B cell (primary cell): ENCODE data around the gene EYA3. TPM values are rescaled to one million over a fixed set of nuclear protein-coding genes. Genes with fewer than 3 reads are reported as not detected.

Source experiments
- ATAC-seq: fragments of 200-7000 bp; cut with Tn5 transposase; one replicate; pipeline ENCODE4 v1.10.0; 2021; ENCODE audit warnings: low read depth, mild to moderate bottlenecking, moderate number of reproducible peaks, moderate library complexity
- CTCF ChIA-PET: fragments of 350-600 bp; sonication (Branson Sonifier 250); formaldehyde crosslinking; loops from one replicate; lab custom pipeline; 2021; ENCODE audit warnings: antibody characterized with exemption, inconsistent platforms; lab: Charles Lee
- POLR2A ChIA-PET: fragments of 350-600 bp; sonication (Branson Sonifier 250); formaldehyde crosslinking; loops from one replicate; lab custom pipeline; 2021; ENCODE audit warnings: antibody characterized with exemption; lab: Charles Lee
- DNase-seq: peaks from one replicate; pipeline ENCODE4 v3.0.0; 2013
- H2AFZ ChIP-seq: 2 replicates; pipeline ENCODE4 v1.6.1; 2012; ENCODE audit warnings: mild to moderate bottlenecking, low read depth, low read length; ENCODE audit not compliant: insufficient read depth, poor library complexity, severe bottlenecking
- H3K27ac ChIP-seq, 2 donors: 1 replicate in 1 of 2; 2 replicates in 1 of 2; pipeline ENCODE4 v1.5.1; 2012 to 2013; ENCODE audit warnings: low read length in 2 of 2, mild to moderate bottlenecking in 2 of 2, moderate library complexity in 1 of 2
- H3K27me3 ChIP-seq, 4 experiments: fragments of 200-600 bp in 1 of 4; sonication (generic) in 1 of 4; replicated peaks in 1 of 4; 1 replicate in 2 of 4; 2 replicates in 2 of 4; pipeline versions ENCODE4 v1.6.1 to v1.7.0; 2013 to 2016; ENCODE audit warnings: low read length in 3 of 4, mild to moderate bottlenecking in 2 of 4, mixed read lengths in 1 of 4, moderate library complexity in 1 of 4; ENCODE audit not compliant: insufficient read depth in 4 of 4, control insufficient read depth in 3 of 4; ENCODE audit errors: control extremely low read depth in 1 of 4
- H3K36me3 ChIP-seq, 2 experiments: replicated peaks in 1 of 2; 1 replicate in 1 of 2; 2 replicates in 1 of 2; pipeline versions ENCODE4 v1.6.1 to v1.7.1; 2013; ENCODE audit warnings: low read length in 1 of 2; ENCODE audit not compliant: insufficient read depth in 2 of 2, control insufficient read depth in 1 of 2; ENCODE audit errors: control extremely low read depth in 1 of 2, extremely low read depth in 1 of 2
- H3K4me1 ChIP-seq, 2 donors: fragments of 200-600 bp in 1 of 2; sonication (generic) in 1 of 2; 1 replicate in 1 of 2; 2 replicates in 1 of 2; pipeline versions ENCODE4 v1.5.1 to v1.6.1; 2013 to 2017; ENCODE audit warnings: low read length in 2 of 2; ENCODE audit not compliant: control insufficient read depth in 2 of 2, insufficient read depth in 2 of 2
- H3K4me2 ChIP-seq: replicated peaks from 2 replicates; pipeline ENCODE3; 2012; ENCODE audit warnings: mild to moderate bottlenecking, low read depth, low read length; ENCODE audit not compliant: poor library complexity, severe bottlenecking
- H3K4me3 ChIP-seq, 5 experiments: fragments of 200-600 bp in 1 of 5; sonication (generic) in 1 of 5; 1 replicate in 3 of 5; 2 replicates in 2 of 5; pipeline versions ENCODE4 v1.5.1 to v1.7.0; 2011 to 2016; ENCODE audit warnings: low read length in 4 of 5, mild to moderate bottlenecking in 4 of 5, low read depth in 2 of 5, control low read depth in 1 of 5, moderate library complexity in 1 of 5; ENCODE audit not compliant: insufficient read depth in 1 of 5; ENCODE audit errors: control extremely low read depth in 1 of 5, extremely low read depth in 1 of 5
- H3K79me2 ChIP-seq: fragments of 200-600 bp; sonication (generic); one replicate; pipeline ENCODE4 v1.6.0; 2016; ENCODE audit warnings: low read length; ENCODE audit not compliant: control insufficient read depth, insufficient read depth
- H3K9ac ChIP-seq: fragments of 200-600 bp; sonication (generic); 2 replicates; pipeline ENCODE4 v1.6.1; 2017; ENCODE audit warnings: mild to moderate bottlenecking, low read length, moderate library complexity
- H3K9me3 ChIP-seq, 3 donors: one replicate each; pipeline versions ENCODE4 v1.6.1 to v1.7.1; 2013; ENCODE audit warnings: low read length in 2 of 3; ENCODE audit not compliant: control insufficient read depth in 2 of 3, insufficient read depth in 1 of 3; ENCODE audit errors: control extremely low read depth in 1 of 3
- H4K20me1 ChIP-seq: 2 replicates; pipeline ENCODE4 v1.6.0; 2012; ENCODE audit warnings: mild to moderate bottlenecking, low read length; ENCODE audit not compliant: insufficient read depth, control insufficient read depth, poor library complexity, severe bottlenecking
- H3K27ac Mint-ChIP-seq: one replicate; pipeline ENCODE4 v1.8.0; 2021; ENCODE audit warnings: mixed read lengths
- H3K27me3 Mint-ChIP-seq: one replicate; pipeline ENCODE4 v1.8.0; 2021; ENCODE audit warnings: mixed read lengths
- H3K4me1 Mint-ChIP-seq: one replicate; pipeline ENCODE4 v1.8.0; 2021; ENCODE audit warnings: mixed read lengths
- H3K4me3 Mint-ChIP-seq: one replicate; pipeline ENCODE4 v1.8.0; 2021; ENCODE audit warnings: mixed read lengths
- H3K9me3 Mint-ChIP-seq: one replicate; pipeline ENCODE4 v1.8.0; 2022; ENCODE audit warnings: mixed read lengths; ENCODE audit not compliant: insufficient read depth
- CTCF ChIP-seq: fragments of 200-600 bp; IDR thresholded peaks from one replicate; pipeline ENCODE4 v1.8.0; 2022; ENCODE audit warnings: antibody characterized with exemption, mild to moderate bottlenecking
- EZH2 ChIP-seq: IDR thresholded peaks from 2 replicates; pipeline ENCODE4 v1.6.1; 2012; ENCODE audit warnings: borderline replicate concordance, low read depth, mild to moderate bottlenecking, moderate library complexity, low read length; ENCODE audit not compliant: insufficient read depth, poor library complexity, severe bottlenecking
- WGBS: methylation state at CpG from one replicate; pipeline ENCODE4 v1.1.5; 2013; ENCODE audit warnings: missing lambda C conversion rate; ENCODE audit not compliant: insufficient coverage; 5-methylcytosine and 5-hydroxymethylcytosine counted together
- intact Hi-C: fragments of 100-400 bp; cut with micrococcal nuclease; formaldehyde crosslinking; loops from one replicate; pipeline ENCODE4 v1.10.0; 2022
- polyA plus RNA-seq: library from polyadenylated mRNA; depleted of rRNA; stranded (reverse); fragments of >200 nt; gene quantifications from 2 replicates; pipeline ENCODE4 v1.2.3, GENCODE V29; 2012
- total RNA-seq, 2 donors: library from RNA; stranded (reverse); fragments of 120-200 nt in 1 of 2; gene quantifications; 1 replicate in 1 of 2; 2 replicates in 1 of 2; pipeline versions ENCODE4 v1.2.3 to v1.2.4, GENCODE V29; 2013 to 2022

The EYA3 gene
- total and polyA plus RNA-seq, 2 donors (not counting 1 experiment from before 2014, with no cell fraction given): 14.1 to 31.3 TPM

DNA sequence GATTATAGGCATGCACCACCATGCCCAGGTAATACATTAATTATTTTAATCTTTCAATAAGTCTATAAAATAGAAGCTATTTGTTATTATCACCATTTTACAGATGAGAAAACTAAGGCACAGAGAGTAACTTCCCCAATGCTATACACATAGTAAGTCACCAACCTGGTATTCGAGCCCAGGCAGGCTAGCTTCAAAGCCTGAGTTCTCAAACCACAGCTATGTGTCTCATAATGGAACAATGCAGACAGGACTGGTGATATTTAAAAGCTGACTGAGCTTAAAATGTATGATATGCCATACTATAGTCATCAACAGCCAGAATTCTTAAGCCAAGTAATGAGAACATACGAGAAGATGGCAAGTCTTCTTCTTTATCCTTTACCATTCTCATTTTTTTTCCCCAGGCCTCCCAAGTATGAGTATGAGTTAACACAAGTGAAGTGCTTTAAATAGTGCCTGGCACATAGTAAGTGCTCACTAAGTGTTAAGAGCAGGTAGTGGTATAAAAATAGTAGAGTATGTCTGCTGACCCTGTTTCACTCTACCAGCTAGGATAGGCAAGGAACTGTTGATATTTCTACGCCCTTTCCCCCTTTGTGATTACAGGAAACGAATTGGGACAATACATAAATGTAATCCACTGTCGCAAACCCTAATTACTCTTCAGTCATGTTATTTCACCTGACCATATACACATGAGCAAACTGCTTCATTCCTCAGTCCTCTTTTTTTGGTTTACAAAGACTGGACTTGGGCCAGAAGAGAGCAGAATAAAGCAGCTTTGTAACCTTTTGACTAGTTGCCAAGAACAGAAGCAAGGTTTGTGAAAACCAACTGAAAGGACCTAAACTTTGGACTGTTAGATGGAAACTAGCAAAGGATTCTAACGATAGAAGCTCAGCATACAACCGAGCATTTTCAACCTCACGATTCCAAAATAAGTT lies 9.5 kb downstream of the EYA3 start:
- ChIA-PET CTCF (interaction anchor here (0.6 to 3.2 kb wide), 5 partner anchors 9 to 130 kb away, joined by 3 to 16 read pairs (median 5); partner anchors contain the start of gene EYA3), POLR2A (interaction anchor here (0.6 to 1.1 kb wide), 3 partner anchors 10 to 96 kb away, joined by 3 to 7 read pairs (median 3); partner anchors contain the start of gene EYA3)
- 96% methylated on average over 3 of the region's 8 CpGs for WGBS
- Mint-ChIP-seq H3K9me3 (no peaks in the 10 kb centered on the region), H3K27me3 (no peaks in the 10 kb centered on the region), H3K4me1 (peaks cover 28% of the 10 kb centered on the region), H3K4me3 (no peak overlapping the region), H3K27ac (peak overlapping the region; percentile 65)
- peaks cover 4% of the 10 kb centered on the region for H4K20me1 ChIP-seq
- TF ChIP-seq CTCF (no peak), EZH2 (no peak)
- no peak overlapping the region for H3K9ac ChIP-seq
- intact Hi-C loops: no loop called here
- H3K4me3 ChIP-seq: no peak overlapping the region
- H3K36me3 ChIP-seq: peaks cover 2 to 5% of the 10 kb centered on the region in 2 experiments
- peaks cover 91% of the 10 kb centered on the region for H3K79me2 ChIP-seq
- no peak overlapping the region for H3K27ac ChIP-seq
- no peak overlapping the region for H2AFZ ChIP-seq
- no peak overlapping the region for H3K4me2 ChIP-seq
- DNase-seq (no peak), ATAC-seq (no peak)
- H3K4me1 ChIP-seq: peaks cover 0 to 4% of the 10 kb centered on the region in 2 donors
- no peaks in the 10 kb centered on the region for H3K27me3 ChIP-seq
- H3K9me3 ChIP-seq: no peaks in the 10 kb centered on the region
